K562 (cell line): ENCODE measurements around the gene CCDC27.

Source experiments
- BRF1 ChIP-seq: IDR thresholded peaks from 3 replicates; pipeline ENCODE4 v1.6.1; 2011; ENCODE audit warnings: borderline replicate concordance, mild to moderate bottlenecking; ENCODE audit not compliant: insufficient read length; ENCODE audit errors: extremely low read depth
- CHD1 ChIP-seq: fragments of 200-600 bp; sonication (generic); IDR thresholded peaks from one replicate; pipeline ENCODE4 v1.6.1; 2012; ENCODE audit warnings: mild to moderate bottlenecking, moderate library complexity, low read length, inconsistent platforms
- EZH2 ChIP-seq: IDR thresholded peaks from 2 replicates; pipeline ENCODE4 v1.6.1; 2012; ENCODE audit warnings: low read depth, mild to moderate bottlenecking, inconsistent platforms, low read length, borderline replicate concordance
- FOXP1 ChIP-seq: sonication (generic); formaldehyde crosslinking; IDR thresholded peaks from 2 replicates; pipeline ENCODE4 v1.8.0; 2022; ENCODE audit warnings: mild to moderate bottlenecking, missing genetic modification reagents
- JUN ChIP-seq, 2 experiments: sonication (generic) in 1 of 2; formaldehyde crosslinking in 1 of 2; IDR thresholded peaks; 2 replicates each; pipeline versions ENCODE4 v1.6.1 to v1.8.0; 2012 to 2022; ENCODE audit warnings: borderline replicate concordance in 2 of 2, mild to moderate bottlenecking in 2 of 2, improper control_type of control experiment in 1 of 2, low read depth in 1 of 2, low read length in 1 of 2, missing genetic modification reagents in 1 of 2
- MAZ ChIP-seq, 2 experiments: fragments of 450-650 bp in 1 of 2; sonication (generic) in 1 of 2; formaldehyde crosslinking; IDR thresholded peaks in 1 of 2; conservative IDR thresholded peaks in 1 of 2; 2 replicates each; pipeline versions ENCODE4 v1.4.0 to v1.5.0; 2020; ENCODE audit warnings: mild to moderate bottlenecking in 1 of 2, missing genetic modification reagents in 1 of 2
- PCBP1 ChIP-seq: fragments of 200-400 bp; formaldehyde crosslinking; IDR thresholded peaks from 2 replicates; pipeline ENCODE4 v1.6.1; 2018; ENCODE audit warnings: mild to moderate bottlenecking, low read depth, low read length; ENCODE audit not compliant: poor library complexity, severe bottlenecking
- POLR2AphosphoS5 ChIP-seq: IDR thresholded peaks from 2 replicates; pipeline ENCODE4 v1.6.1; 2011; ENCODE audit warnings: mild to moderate bottlenecking, low read depth, low read length, moderate library complexity; ENCODE audit not compliant: control insufficient read depth, insufficient read depth
- RAD51 ChIP-seq: fragments of 450-650 bp; IDR thresholded peaks from 2 replicates; pipeline ENCODE4 v1.7.1; 2016; ENCODE audit warnings: low read depth, mild to moderate bottlenecking, borderline replicate concordance
- RBBP5 ChIP-seq: fragments of 200-600 bp; sonication (generic); IDR thresholded peaks from 2 replicates; pipeline ENCODE4 v1.6.1; 2012; ENCODE audit warnings: borderline replicate concordance, mild to moderate bottlenecking, low read length, control low read depth, inconsistent platforms; ENCODE audit not compliant: insufficient read depth, poor library complexity, severe bottlenecking
- RBM17 ChIP-seq: fragments of 200-400 bp; formaldehyde crosslinking; IDR thresholded peaks from 2 replicates; pipeline ENCODE4 v1.6.1; 2017; ENCODE audit warnings: low read depth, mild to moderate bottlenecking, low read length, borderline replicate concordance
- ZNF121 ChIP-seq: sonication (generic); formaldehyde crosslinking; conservative IDR thresholded peaks from 2 replicates; pipeline ENCODE4 v1.8.0; 2022; ENCODE audit warnings: missing genetic modification reagents
- TF ChIP-seq, protein P1 (sequence below), 2 experiments: fragments of 450-650 bp; formaldehyde crosslinking in 1 of 2; IDR thresholded peaks; 2 replicates each; pipeline versions ENCODE4 v1.4.0 to v1.6.1; 2014 to 2020; ENCODE audit warnings: mild to moderate bottlenecking in 2 of 2, borderline replicate concordance in 1 of 2, low read depth in 1 of 2

- TF ChIP-seq POLR2AphosphoS5 (no peak), RAD51 (no peak), CHD1 (no peak), FOXP1 (CRISPR knock-in tag) (no peak), JUN (IDR thresholded peaks at IDR 0.05; ENCODE audit: borderline replicate concordance, low read depth, low read length) (no peak), JUN (CRISPR knock-in tag; IDR thresholded peaks at IDR 0.05; ENCODE audit: borderline replicate concordance) (no peak), PCBP1 (peak; percentile 3), ZNF121 (no peak), MAZ (CRISPR knock-in tag; conservative IDR thresholded peaks at IDR 0.05 in 1 of 2, IDR thresholded peaks at IDR 0.05 in 1 of 2) (no peak), RBBP5 (peak; percentile 50), RBM17 (no peak), EZH2 (no peak), BRF1 (no peak)
- TF ChIP-seq, protein P1, sequence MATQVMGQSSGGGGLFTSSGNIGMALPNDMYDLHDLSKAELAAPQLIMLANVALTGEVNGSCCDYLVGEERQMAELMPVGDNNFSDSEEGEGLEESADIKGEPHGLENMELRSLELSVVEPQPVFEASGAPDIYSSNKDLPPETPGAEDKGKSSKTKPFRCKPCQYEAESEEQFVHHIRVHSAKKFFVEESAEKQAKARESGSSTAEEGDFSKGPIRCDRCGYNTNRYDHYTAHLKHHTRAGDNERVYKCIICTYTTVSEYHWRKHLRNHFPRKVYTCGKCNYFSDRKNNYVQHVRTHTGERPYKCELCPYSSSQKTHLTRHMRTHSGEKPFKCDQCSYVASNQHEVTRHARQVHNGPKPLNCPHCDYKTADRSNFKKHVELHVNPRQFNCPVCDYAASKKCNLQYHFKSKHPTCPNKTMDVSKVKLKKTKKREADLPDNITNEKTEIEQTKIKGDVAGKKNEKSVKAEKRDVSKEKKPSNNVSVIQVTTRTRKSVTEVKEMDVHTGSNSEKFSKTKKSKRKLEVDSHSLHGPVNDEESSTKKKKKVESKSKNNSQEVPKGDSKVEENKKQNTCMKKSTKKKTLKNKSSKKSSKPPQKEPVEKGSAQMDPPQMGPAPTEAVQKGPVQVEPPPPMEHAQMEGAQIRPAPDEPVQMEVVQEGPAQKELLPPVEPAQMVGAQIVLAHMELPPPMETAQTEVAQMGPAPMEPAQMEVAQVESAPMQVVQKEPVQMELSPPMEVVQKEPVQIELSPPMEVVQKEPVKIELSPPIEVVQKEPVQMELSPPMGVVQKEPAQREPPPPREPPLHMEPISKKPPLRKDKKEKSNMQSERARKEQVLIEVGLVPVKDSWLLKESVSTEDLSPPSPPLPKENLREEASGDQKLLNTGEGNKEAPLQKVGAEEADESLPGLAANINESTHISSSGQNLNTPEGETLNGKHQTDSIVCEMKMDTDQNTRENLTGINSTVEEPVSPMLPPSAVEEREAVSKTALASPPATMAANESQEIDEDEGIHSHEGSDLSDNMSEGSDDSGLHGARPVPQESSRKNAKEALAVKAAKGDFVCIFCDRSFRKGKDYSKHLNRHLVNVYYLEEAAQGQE (IDR thresholded peaks at IDR 0.05; ENCODE audit: borderline replicate concordance) = no peak
- TF ChIP-seq, protein P1 (CRISPR knock-in tag; IDR thresholded peaks at IDR 0.05; ENCODE audit: low read depth) = no peak; the same call in 1 of the 2 replicates
Observed at GRCh38 chr1:3771108-3772026, 19.1 kb downstream of the CCDC27 start.
